Activated CD8-positive, alpha-beta memory T cell treated with anti-CD3 and anti-CD28 coated beads, Interleukin-2, amount 50 U/mL, for 1 hour (primary cell): Measurements from ENCODE around the gene GCA.

Source experiments
- DNase-seq: peaks from one replicate; pipeline ENCODE4 v3.0.0-alpha.2; 2020; ENCODE audit errors: extremely low read depth

Gene GCA

GRCh38 chr2:162327806-162328205 is 16.1 kb upstream of the GCA start:
- no peak for DNase-seq

DNA sequence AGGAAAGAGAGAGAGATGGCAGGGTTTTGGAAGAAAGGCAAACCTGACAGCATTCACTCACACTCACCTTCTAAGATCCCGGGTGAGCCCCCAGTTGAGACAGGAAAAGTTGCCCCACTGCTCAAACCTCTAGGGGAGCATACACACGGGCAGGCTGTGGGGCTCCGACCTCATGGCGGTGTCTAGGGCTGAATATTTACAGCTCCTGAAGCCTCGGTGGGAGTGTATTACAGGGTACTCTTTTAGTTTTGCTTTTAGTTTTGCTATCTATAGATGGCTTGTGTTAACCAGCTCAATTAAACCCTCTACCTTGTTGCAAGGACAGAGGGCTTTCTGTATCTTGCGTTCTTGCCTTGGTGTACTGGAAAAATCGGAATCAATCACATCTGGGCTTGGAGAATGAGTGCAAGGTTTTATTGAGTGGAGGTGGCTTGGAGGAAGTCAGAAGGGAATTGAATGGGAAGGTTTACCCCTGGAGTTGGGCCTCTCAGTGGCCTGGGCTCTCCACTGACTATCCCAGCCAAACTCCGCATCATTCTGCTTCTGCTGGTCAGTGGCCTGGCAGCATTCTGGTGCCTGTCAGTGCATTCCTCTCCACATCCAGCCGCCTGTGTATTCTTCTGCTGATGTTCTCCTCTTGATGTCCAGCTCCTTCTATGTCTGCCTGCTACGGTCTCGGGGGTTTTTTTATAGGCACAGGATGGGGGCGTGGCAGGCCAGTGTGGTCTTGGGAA is 15.3 kb upstream of the GCA start:
- no peak for DNase-seq

GRCh38 chr2:162330881-162331280 is 13.1 kb upstream of the GCA start:
- DNase-seq: no peak

- DNase-seq: no peak
Observed at GRCh38 chr2:162333968-162334367, 10.0 kb upstream of the GCA start.

GRCh38 chr2:162337868-162338267 is 6.1 kb upstream of the GCA start:
- DNase-seq: no peak

DNA sequence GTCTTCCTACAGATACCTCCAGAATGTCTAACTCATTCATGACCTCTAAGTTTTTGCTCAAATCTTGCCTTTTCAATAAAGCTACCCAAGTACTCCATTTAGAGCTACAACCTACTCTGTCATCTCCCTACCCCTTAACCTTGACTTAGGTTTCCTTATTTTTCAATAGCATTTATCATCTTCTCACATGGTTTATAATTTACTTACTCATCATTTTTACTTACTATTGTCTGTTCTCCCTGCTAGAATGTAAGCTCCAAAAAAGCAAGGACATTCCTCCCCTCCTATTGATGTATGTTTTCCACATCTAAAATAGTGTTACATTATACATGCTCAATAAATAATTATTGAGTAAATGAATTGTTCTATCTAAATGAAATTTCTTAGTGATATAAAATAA is 3.1 kb upstream of the GCA start:
- no peak for DNase-seq

- DNase-seq: no peak
Observed at GRCh38 chr2:162342321-162342720, 1.6 kb upstream of the GCA start.

DNA sequence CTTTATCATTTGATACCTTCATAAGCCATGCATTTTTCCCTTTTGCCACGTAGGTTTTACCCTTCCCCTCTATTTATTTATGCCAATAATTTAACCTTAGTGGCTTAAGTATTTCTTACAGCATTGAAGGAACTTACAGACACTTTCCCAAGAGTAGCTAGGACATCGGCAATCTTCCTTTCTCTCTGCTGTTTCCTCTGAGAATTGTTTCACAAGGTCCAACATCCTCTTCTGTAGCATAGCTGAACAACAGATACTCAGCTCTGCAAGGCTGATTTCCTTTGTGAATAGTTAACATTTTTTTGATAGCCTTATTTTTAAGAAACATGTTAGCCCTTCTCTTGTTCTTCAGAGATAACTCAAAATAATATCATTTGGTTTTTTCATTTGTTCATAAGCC is 1.1 kb upstream of the GCA start:
- DNase-seq: no peak

DNA sequence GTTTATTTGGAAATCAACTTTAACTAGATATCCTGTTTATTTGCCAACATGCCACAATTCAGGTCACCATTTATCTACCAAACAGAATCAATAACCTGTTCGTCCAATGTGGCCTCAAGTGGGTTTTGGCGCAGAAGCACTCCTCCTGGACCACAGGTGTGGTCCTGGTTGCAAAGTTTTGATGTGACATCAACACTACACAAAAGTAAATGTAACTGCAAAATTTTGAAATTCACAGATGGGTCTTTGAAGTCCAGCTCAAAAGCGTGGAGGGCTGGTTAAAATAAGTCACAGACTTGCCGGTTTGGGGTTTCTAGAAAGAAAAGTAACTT is 474 bp upstream of the GCA start:
- DNase-seq: no peak

- DNase-seq: no peak
Observed at GRCh38 chr2:162344617-162344950, 652 bp downstream of the GCA start.

DNA sequence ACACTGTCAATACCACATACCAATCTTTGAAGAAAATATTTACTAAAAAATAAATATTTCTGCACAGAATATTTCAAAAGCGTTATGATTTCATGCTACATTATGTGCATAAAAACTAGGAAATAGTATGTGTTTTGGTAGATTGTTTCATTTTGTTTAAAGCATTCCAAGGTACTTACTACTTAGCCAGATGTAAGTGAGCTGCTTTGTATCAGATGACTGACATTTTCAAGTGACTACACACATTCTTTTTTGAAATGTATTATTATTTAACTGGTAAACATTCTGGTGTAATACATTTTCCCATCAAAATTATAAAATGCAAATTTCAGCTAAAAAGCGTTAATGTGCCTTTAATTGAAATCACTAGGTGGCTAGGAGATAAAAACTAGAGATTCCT is 21.5 kb downstream of the GCA start:
- no peak for DNase-seq

GRCh38 chr2:162368494-162368893 is 24.6 kb downstream of the GCA start:
- DNase-seq: no peak

DNA sequence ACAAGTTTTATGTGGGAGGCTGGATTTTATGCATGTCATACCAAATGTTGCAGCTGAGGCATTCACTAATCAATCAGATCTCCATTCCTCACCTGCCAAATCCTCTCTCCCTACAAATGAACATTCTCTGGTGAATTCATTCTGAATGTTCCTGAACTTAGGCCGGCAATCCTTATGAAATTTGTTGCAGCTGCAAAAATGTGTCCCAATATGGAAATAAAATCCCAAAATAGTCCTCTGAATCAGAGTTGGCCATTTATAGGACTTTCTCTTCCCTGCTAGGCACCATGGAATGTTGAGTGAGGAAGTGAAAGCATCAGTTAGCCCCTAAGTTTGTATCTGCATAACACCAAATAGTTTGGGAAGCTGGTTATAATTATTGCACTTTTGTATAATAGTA is 25.6 kb downstream of the GCA start:
- DNase-seq: no peak

- DNase-seq: no peak
Observed at GRCh38 chr2:162370931-162371330, 27.0 kb downstream of the GCA start.

DNA sequence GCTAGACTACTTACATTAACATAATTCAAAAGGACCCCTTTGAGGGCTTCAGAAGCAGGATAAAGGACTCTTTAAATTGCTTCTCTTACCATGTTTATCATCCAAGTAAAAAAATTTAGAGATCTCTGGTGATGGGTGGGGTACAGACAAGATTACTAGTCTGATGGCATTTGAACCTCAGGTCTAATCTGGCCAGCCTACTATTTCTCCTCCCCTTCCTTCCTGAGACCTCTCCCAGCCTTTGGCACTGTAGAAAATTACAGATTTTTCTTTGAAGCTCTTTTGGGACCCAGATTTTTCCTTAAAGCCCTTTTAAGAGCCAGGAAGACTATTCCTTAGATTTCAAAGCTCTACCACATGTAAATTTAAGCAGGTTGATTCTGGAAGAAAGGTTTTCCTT is 28.9 kb downstream of the GCA start:
- no peak for DNase-seq

GRCh38 chr2:162379719-162380580 is 36.0 kb downstream of the GCA start:
- no peak for DNase-seq

DNA sequence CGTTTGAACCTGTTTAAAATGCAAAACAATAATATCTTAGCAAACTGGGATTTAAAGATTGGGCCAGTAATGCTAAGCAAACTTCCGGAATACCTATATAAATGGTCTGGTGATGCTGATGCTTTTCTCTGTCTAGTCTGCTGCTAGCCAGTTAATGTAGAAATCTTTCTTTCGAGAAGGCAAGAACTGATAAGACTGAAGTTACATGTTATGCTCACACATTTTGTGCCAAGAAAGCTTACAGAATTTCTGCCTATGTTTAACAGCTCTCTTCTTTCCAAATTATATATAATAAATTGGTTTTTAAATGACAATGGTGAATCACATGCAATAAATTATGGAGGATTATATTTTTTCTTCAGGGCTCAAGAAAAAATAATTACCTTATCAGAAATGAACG is 37.9 kb downstream of the GCA start:
- DNase-seq: no peak

- no peak for DNase-seq
Observed at GRCh38 chr2:162382278-162382677, 38.3 kb downstream of the GCA start.

DNA sequence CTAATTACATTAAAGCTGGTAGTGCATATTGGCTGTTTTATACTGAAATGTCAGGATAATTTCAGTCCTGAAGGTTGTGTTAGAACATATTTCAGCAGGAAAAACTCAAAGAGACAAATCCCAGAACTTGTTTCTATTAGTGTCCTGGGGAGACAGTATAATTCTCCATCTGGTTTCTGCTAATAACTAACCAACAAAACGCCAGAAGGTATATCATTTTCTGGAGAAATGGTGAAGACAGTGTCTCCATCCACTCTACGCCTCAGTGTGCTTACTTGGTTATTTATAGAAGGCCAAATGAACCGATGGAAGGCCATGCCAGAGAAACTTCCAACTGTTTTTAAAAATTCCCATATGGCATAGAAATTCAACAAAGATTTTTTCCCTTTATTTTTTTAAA is 41.6 kb downstream of the GCA start:
- no peak for DNase-seq

- no peak for DNase-seq
Observed at GRCh38 chr2:162390801-162391200, 46.9 kb downstream of the GCA start.

DNA sequence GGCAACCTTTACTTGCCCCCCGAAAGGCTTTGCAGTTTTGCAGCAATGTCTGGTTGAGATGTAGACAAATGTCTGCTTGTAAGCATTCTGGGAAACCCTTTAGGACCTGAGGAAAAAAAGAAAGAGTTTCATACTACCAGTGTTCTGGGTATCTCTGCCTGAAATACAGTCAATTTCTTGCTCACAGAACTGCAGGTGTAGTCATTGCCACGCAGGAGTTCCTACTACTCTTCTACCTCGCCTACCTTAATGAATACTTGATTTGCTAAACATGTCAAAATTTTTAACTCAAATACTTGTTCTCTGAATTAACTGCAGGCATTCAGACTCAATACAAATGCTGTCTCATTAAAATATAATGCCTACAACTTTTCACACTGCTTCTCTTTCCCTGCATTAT is 56.4 kb downstream of the GCA start:
- no peak for DNase-seq

GRCh38 chr2:162401871-162402270 is 57.9 kb downstream of the GCA start:
- DNase-seq: no peak

DNA sequence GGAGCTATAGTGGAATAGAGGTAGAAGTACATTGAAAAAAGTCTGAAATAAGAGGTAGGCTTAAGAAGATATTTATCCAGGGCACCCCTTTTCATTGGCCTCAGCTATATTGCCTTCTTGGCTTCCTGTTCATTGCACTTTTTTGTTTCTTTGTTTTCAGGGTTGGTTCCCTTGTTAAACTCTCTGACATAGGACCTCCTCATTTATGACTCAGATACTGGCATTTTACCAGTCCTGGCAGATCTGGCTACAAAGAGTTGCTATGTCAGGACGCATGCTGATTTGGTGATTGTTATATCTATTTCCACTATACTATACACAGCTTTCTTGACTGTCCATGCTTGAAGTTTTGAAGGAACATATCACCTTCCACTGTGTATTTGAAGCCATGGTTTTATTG is 60.0 kb downstream of the GCA start:
- DNase-seq: no peak
